GM19240 (cell line): Measurements from ENCODE around the gene SCN4B.

ENCODE experiments used
- DNase-seq: peaks from one replicate; pipeline ENCODE4 v3.0.0; 2011; ENCODE audit warnings: low spot score; ENCODE audit not compliant: insufficient read length

SCN4B gene

GRCh38 chr11:118129471-118130172, 23.0 kb downstream of the SCN4B start:
- no peak for DNase-seq

- DNase-seq: no peak
Measured at GRCh38 chr11:118128721-118129470, 23.7 kb downstream of the SCN4B start.

- DNase-seq: no peak
Measured at GRCh38 chr11:118128310-118128709, 24.3 kb downstream of the SCN4B start.

- no peak for DNase-seq
Measured at GRCh38 chr11:118126082-118126838, 26.4 kb downstream of the SCN4B start.

- no peak for DNase-seq
Measured at GRCh38 chr11:118124929-118125535, 27.6 kb downstream of the SCN4B start.

GRCh38 chr11:118120793-118121192, 31.8 kb downstream of the SCN4B start:
- no peak for DNase-seq

- no peak for DNase-seq
Measured at GRCh38 chr11:118117790-118118601, 34.6 kb downstream of the SCN4B start.

- no peak for DNase-seq
Measured at GRCh38 chr11:118115048-118115447, 37.6 kb downstream of the SCN4B start.

- DNase-seq: no peak
Measured at GRCh38 chr11:118114266-118114665, 38.4 kb downstream of the SCN4B start.

GRCh38 chr11:118112711-118113430, 39.8 kb downstream of the SCN4B start:
- no peak for DNase-seq

GRCh38 chr11:118111744-118112035, 40.9 kb downstream of the SCN4B start:
- DNase-seq: no peak

GRCh38 chr11:118111019-118111743, 41.4 kb downstream of the SCN4B start:
- no peak for DNase-seq

GRCh38 chr11:118109231-118109630, 43.4 kb downstream of the SCN4B start:
- DNase-seq: no peak

GRCh38 chr11:118108513-118108912, 44.1 kb downstream of the SCN4B start:
- DNase-seq: no peak

- no peak for DNase-seq
Measured at GRCh38 chr11:118106789-118107335, 45.8 kb downstream of the SCN4B start.

GRCh38 chr11:118105657-118106305, 46.8 kb downstream of the SCN4B start:
- no peak for DNase-seq

- DNase-seq: no peak
Measured at GRCh38 chr11:118104491-118104890, 48.1 kb downstream of the SCN4B start.

- no peak for DNase-seq
Measured at GRCh38 chr11:118102721-118103261, 49.8 kb downstream of the SCN4B start.
